GM18505 (cell line): ENCODE results near the gene NAT9.

ENCODE experiments used
- ATAC-seq: cut with Tn5 transposase; IDR thresholded peaks from one replicate; pipeline ENCODE4 v1.9.1; 2021; ENCODE audit not compliant: unreplicated experiment
- POLR2A ChIP-seq: IDR thresholded peaks from 4 replicates; pipeline ENCODE4 v1.6.1; 2011; ENCODE audit warnings: borderline replicate concordance; ENCODE audit not compliant: insufficient read depth, insufficient read length; ENCODE audit errors: extremely low read depth

NAT9 gene

DNA sequence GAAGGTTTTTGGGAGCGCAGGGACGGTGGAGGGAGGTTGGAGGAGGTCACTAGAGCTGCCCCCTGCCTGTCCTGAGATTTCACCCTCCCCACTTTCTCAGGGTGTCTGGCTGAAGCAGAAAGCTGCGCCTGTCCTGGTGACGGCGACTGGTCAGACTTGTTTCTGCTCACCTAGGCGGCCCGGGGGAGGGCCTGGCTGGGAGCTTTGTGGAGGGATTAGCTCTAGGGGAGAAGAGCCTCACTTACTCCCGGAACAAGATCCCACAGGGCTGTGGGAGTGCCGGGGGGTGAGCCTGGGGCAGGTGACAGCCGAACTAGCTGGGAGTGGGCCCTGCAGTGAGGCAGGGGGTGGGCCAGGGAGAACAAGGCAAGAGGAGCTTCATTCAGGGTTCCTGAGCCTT is 16.2 kb downstream of the NAT9 start:
- no peak for ATAC-seq
- no peak for TF ChIP-seq POLR2A

DNA sequence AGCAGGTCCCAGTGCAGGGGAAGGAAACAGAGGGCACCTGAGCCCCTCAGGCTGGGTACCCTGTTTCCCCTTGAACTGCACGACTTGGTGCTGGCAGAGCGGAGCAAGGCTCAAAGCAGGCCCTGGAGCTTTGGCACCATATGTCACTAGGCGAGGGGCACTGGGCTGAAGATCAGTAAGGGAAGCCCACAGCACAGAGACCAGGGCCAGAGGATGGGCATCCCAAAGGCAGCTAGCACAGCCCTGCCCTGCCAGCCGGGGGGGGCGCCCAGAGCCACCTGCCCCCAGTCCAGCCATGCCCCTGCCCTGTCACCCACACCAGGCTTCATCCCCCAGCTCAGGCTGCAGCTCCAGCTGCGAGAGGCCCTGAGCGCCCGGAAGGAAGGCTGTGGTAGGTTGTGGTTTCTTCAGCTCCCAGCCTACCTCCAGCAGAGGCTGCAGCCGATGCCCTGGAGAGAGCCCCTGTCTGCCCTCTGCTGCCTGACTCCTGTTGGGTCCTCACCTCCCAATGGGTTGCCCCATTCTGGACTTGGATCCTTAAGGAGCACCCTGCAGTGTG is 16.8 kb downstream of the NAT9 start:
- ATAC-seq, result no peak
- no peak for TF ChIP-seq POLR2A

DNA sequence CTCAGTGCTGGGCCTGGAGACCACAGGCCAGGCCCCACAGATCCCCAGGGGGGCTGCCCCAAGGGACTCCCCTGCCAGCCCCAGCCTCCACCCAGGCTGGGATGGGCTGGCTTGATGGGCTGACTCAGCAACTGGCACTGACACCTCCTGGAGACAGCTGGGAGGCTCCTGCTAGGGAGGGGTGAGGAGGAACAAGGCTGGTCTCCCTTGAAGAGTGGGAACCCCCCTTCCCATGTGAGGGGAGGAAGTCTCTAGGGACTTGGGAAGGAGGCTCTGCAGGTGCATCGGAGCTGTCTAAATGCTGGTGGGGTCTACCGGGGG is 17.3 kb downstream of the NAT9 start:
- ATAC-seq, result no peak
- TF ChIP-seq POLR2A, result no peak

DNA sequence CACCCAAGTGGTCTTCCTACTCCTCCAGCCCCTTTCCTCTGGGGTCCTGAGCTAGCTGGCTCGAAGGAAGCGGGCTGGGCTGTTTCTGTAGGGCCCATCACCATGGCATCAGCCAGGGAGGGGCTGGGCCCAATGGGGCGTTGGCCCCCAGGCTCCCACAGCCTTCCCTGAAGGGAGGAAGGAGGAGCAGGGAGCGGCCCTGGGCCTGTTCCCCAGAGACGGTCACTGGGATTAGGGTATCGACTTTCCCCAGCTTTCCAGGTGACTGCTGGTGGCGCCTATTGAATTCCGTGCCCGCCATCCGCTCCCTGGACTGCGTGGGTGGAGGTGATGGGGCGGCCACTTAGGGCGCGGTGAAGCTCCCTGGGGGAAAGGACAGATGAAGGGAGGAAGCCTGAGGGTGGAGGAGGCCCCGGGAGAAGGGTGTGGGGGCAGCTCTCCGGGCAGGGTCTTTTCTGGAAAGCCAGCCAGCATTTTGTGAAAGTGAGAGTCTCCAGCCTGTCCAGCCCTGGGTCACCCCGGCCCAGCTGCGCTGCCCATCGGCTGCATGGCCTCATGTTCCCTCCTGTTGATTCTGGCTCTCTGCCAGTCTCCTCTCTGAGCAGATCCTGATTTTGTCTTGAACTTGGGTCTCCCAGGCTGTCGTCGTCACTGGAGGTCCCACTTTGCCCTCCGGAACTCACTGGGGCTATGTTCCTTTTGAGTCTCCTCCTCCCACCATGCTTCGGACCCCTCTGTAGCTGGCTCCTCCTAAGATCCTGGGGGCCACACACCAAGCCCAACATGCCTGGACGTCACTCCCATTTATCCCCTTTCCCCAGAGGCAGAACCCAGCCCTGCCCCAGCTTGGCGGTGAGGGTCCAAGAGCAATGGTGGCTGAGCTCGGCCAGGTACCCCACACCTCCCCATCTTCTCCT is 18.0 kb downstream of the NAT9 start:
- ATAC-seq, result no peak
- TF ChIP-seq POLR2A, result no peak

DNA sequence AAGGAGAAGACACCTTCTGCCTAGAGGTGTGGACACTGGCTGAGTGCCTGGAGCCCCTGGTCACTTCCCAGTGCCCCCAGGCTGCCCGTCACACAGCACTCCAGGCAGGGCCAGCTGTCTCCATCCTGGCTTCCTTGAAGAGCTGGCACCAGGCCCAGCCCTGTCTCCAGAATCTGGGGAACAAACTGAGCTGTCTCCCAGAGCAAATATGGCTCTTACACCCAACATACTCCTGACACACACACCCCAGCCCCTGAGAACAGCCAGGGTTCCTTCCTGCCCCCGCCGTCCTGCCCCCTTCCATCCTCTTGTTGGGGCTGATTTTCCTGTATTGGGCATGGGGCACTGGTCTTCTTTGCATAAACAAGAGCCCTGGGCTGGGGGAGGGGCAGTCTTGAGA is 18.6 kb downstream of the NAT9 start:
- no peak for ATAC-seq
- no peak for TF ChIP-seq POLR2A

DNA sequence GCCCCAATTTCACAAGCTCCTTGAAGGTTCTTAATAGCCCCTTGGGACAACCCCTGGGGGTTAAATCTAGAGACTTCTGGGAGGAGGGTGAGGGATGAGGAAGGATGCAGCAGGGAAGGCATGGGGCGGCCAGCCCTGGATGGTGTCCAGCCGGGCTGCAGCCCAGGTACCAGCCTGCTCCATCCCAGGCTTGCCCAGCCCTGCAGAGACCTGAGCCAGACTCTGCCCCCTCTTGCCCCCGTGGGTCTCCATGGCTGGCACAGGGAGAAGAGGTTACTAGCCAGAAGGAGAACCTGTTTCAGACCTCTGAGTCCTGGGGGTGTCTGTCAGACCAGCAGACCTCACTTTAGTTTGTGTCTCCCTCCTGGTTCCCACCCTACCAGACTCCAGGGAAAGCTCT is 19.3 kb downstream of the NAT9 start:
- no peak for TF ChIP-seq POLR2A
- no peak for ATAC-seq

DNA sequence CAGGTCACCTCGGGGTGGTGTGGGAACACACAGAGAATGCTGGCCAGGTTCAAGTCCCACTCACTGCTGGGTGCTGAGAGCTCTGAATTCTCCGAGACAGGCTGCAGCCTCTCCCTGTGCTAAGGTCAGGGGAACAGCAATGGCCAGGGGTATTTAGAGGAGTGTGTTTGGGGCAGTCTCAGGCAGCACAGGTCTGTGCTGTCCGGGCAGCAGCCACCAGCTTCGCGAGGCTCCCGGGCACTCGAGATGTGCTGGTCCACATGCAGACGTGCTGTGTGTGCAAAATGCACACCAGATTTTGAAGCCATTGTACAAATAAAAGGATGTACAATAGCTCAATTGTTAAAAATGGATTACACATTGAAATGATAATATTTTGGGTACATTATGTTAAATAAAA is 20.6 kb downstream of the NAT9 start:
- no peak for ATAC-seq
- no peak for TF ChIP-seq POLR2A

DNA sequence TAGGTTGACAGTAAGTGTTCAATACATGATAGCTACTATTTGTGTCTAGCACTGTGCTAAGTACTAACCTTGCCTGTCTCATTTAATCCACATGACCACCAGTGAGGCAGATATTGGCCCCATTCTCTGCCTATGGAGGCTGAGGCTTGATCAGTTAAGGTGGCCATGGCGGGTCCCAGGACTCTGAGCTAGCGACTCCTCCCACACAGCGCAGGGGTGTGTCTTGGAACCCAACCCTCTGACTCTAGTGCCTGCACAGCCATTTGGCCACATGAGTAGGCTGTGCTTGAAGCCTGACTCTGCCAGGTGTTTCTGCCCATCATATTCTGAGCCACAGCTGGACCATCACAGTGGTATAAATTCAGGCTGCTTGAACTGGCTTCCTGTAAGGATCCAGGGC is 21.3 kb downstream of the NAT9 start:
- TF ChIP-seq POLR2A, result no peak
- no peak for ATAC-seq

DNA sequence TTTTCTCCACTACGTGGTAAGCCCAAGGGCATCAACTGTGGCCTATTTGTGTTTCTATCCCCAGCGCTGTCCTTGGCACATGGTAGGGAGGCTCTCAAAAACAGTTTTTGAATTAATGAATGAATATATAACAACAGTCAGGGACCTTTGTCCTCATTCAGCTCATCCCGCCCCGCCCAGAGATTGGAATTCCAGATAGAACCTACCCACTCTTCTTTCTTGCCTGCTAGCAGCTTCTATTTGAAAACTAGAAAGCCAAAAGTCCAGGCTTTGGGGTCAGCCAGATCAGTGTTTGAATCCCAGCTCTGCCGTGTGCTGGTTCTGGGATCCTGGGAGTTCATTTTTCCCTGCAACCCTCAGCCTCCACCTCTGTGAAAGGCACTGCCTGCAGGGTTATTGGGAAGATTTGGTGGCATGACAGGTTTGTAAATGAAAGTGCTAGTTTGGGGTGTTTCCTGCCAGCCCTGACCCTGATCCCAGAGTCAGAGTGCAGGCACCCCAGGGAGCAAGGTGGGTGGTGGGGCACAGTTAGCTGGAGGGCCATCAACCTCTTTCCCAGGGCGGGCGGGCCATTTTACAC is 23.2 kb downstream of the NAT9 start:
- no peak for TF ChIP-seq POLR2A
- no peak for ATAC-seq

DNA sequence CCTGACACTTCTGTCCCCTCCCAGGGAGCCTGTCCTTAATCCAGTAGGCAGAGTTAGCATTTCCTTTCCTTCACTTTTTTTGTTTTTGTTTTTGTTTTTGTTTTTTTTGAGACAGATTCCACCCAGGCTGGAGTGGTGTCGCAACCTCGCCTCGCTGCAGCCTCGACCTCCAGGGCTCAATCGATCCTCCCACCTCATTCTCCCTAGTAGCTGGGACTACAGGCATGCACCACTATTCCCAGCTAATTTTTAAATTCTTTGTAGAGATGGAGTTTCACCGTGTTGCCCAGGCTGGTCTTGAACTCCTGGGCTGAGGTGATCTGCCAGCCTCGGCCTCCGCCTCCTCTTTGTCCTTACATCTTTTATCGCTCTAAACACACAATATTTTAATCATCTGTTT is 23.7 kb downstream of the NAT9 start:
- no peak for TF ChIP-seq POLR2A
- no peak for ATAC-seq

DNA sequence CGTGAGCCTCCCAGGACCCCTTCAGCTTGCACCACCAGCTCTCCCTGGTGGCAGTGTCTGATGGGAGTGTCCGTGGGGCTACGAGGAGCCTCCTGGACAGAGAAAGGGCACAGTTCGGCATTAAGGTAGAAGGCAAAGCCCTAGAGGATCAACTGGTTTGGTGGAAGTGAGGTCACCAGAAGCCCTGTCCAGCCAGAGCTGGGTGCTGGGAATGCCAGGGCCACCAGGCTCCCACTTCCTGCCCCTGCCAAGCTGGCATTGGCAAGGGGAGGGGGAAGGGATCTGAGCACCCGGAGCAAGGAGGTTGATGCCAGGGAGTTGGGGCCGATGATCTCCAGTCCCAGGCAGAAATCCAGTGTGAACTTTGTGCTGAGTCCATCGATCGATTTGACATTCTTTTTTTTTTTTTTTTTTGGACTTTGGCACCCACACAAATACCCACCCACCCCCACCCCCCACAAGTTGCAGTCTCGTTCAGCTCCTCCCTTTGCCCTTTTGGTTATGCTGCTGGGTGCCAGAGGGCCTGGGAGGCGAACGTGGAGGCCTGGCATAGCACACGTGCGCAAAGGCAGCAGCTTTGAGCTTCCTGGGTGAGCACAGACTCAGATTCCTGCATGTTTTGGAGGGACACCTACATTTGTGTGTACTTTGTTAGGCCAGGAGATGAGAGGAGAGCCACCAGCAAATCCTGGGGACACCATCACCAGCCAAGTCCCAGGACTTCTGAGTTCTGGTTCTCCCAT is 25.6 kb downstream of the NAT9 start:
- TF ChIP-seq POLR2A, result no peak
- no peak for ATAC-seq

DNA sequence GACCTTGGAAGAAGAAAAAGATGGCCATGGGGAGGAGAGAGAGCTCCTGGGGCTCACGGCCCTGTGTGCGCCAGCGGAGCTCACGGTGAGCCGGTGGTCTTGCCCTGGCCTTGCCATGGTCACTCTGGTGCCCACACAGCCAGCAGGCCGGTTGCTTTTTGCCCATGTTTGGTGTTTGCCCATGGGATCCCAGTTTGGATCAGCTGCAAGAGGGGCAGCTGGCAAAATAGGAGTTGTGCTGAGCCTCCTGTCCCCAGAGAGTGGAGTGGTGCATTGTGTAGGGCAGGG is 26.2 kb downstream of the NAT9 start:
- no peak for ATAC-seq
- TF ChIP-seq POLR2A, result no peak

DNA sequence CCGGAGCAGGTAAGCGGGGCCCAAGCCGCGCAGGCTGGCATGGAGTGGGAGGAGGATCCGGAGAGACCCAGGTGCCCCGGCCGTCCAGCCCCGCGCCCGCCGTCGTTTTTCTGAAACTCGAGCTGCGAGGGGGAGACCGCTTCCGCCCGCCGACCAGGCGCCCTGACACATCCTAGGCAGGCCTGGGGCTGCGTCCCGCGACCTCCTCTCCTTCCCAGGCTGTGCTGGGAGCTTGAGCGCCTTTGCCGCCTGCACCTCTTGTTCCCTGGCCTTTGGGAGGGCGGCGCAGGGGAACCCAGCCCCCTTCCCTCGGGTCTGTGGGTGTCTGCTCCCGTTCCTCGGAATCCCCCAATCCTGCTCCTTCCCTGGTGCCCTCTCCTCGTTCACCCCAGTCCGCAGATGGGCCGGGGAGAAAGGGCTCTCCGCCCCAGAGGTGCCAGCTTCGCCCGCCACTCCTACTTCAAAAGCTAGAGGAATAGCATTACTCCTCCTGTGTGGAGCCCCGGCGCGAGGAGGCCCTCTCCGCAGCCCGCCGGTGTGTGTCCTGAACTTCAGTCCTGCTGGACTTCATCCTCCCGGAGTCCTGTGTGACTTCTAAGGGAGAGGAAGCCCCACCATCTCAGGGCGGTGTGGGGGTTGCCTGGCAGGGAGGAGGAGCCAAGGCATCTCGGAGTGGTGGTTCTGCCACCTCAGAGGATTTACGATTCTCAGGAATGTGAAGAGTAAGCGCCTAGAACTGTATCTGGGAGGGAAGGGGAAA is 26.7 kb downstream of the NAT9 start:
- peak; percentile 7 for ATAC-seq
- TF ChIP-seq POLR2A, result no peak

DNA sequence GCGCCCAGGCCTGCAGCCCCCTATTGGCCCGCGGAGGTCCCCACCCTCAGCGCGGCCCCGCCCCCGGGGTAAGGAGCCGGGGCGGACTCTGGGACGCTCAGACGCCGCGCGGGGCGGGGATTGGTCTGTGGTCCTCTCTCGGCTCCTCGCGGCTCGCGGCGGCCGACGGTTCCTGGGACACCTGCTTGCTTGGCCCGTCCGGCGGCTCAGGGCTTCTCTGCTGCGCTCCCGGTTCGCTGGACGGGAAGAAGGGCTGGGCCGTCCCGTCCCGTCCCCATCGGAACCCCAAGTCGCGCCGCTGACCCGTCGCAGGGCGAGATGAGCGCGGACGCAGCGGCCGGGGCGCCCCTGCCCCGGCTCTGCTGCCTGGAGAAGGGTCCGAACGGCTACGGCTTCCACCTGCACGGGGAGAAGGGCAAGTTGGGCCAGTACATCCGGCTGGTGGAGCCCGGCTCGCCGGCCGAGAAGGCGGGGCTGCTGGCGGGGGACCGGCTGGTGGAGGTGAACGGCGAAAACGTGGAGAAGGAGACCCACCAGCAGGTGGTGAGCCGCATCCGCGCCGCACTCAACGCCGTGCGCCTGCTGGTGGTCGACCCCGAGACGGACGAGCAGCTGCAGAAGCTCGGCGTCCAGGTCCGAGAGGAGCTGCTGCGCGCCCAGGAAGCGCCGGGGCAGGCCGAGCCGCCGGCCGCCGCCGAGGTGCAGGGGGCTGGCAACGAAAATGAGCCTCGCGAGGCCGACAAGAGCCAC is 27.4 kb downstream of the NAT9 start, which contains the start of gene NHERF1:
NHERF1 (plus strand) TSS at position 100 of the 750 bp plus-strand sequence; CDS start at position 319, 219 bp downstream.
- peak; percentile 80 for ATAC-seq

More for the DNA sequence above, 27.4 kb downstream of the NAT9 start, which contains the start of gene NHERF1:
- peak; percentile 98 for TF ChIP-seq POLR2A
